PC-3 (cell line): Measurements from ENCODE around the gene CTRB1. TPM values are rescaled to one million over a fixed set of nuclear protein-coding genes. Genes with fewer than 3 reads are reported as not detected.
A peak's percentile ranks its signal among the peaks of the same experiment; 100 is the strongest.

Experiments used
- ATAC-seq: fragments of 200-7000 bp; cut with Tn5 transposase; 2 replicates; pipeline ENCODE4 v1.9.1; 2020; ENCODE audit warnings: mild to moderate bottlenecking, moderate library complexity
- BruUV-seq: library from RNA; stranded (reverse); fragments of 400-500 nt; replicated peaks from 2 replicates; lab custom pipeline; 2021; lab: Mats Ljungman, UMichigan
- CTCF ChIA-PET: fragments of 300-600 bp; sonication (Branson Sonifier 250); formaldehyde crosslinking; loops from one replicate; lab custom pipeline; 2022; ENCODE audit warnings: antibody characterized with exemption; lab: Charles Lee
- POLR2A ChIA-PET: fragments of 300-600 bp; sonication (Branson Sonifier 250); formaldehyde crosslinking; loops from one replicate; lab custom pipeline; 2022; ENCODE audit warnings: antibody characterized with exemption; ENCODE audit not compliant: unreplicated experiment; lab: Charles Lee
- DNase-seq: peaks from one replicate; pipeline ENCODE4 v3.0.0-alpha.2; 2015
- H2AFZ ChIP-seq: fragments of 300-600 bp; sonication (generic); 2 replicates; pipeline ENCODE4 v1.6.0; 2016; ENCODE audit warnings: antibody characterized with exemption, low read length
- H3F3A ChIP-seq: fragments of 300-600 bp; sonication (generic); one replicate; pipeline ENCODE4 v1.6.0; 2017; ENCODE audit warnings: antibody characterized with exemption, low read length, control low read depth, mild to moderate bottlenecking; ENCODE audit not compliant: unreplicated experiment
- H3K27ac ChIP-seq: fragments of 300-600 bp; sonication (generic); 2 replicates; pipeline ENCODE4 v1.5.1; 2016; ENCODE audit warnings: mild to moderate bottlenecking, low read length
- H3K27me3 ChIP-seq: fragments of 300-600 bp; sonication (generic); 2 replicates; pipeline ENCODE4 v1.6.1; 2016; ENCODE audit warnings: low read length, mixed read lengths
- H3K36me3 ChIP-seq: fragments of 300-600 bp; sonication (generic); 2 replicates; pipeline ENCODE4 v1.6.1; 2016; ENCODE audit warnings: low read depth, mixed run types, low read length, mixed read lengths
- H3K4me1 ChIP-seq: fragments of 300-600 bp; sonication (generic); 2 replicates; pipeline ENCODE4 v1.5.1; 2016; ENCODE audit warnings: low read length; ENCODE audit not compliant: insufficient read depth
- H3K4me2 ChIP-seq: fragments of 300-600 bp; sonication (generic); 2 replicates; pipeline ENCODE4 v1.6.0; 2016; ENCODE audit warnings: low read length
- H3K4me3 ChIP-seq: fragments of 300-600 bp; sonication (generic); 2 replicates; pipeline ENCODE4 v1.5.1; 2016; ENCODE audit warnings: mild to moderate bottlenecking, low read length, mixed read lengths
- H3K79me2 ChIP-seq: fragments of 300-600 bp; sonication (generic); 2 replicates; pipeline ENCODE4 v1.6.1; 2017; ENCODE audit warnings: low read length, mixed read lengths
- H3K9ac ChIP-seq: fragments of 300-600 bp; sonication (generic); 2 replicates; pipeline ENCODE4 v1.6.0; 2016; ENCODE audit warnings: mild to moderate bottlenecking, low read length
- H3K9me2 ChIP-seq: fragments of 300-600 bp; sonication (generic); replicated peaks from 2 replicates; pipeline ENCODE4 v1.6.1; 2016; ENCODE audit warnings: mixed run types, low read length, mixed read lengths
- H3K9me3 ChIP-seq: fragments of 300-600 bp; sonication (generic); 2 replicates; pipeline ENCODE4 v1.6.1; 2016; ENCODE audit warnings: low read length, mixed read lengths
- H4K20me1 ChIP-seq: fragments of 300-600 bp; sonication (generic); 2 replicates; pipeline ENCODE4 v1.6.1; 2016; ENCODE audit warnings: low read length, mixed read lengths
- CTCF ChIP-seq: fragments of 300-600 bp; sonication (generic); conservative IDR thresholded peaks from 2 replicates; pipeline ENCODE4 v1.5.1; 2017; ENCODE audit warnings: antibody characterized with exemption, low read depth, mild to moderate bottlenecking, low read length
- EZH2 ChIP-seq: fragments of 300-600 bp; sonication (generic); IDR thresholded peaks from one replicate; pipeline ENCODE4 v1.6.1; 2017; ENCODE audit warnings: antibody characterized with exemption, mild to moderate bottlenecking, low read length; ENCODE audit not compliant: unreplicated experiment
- EZH2phosphoT487 ChIP-seq: fragments of 300-600 bp; sonication (generic); IDR thresholded peaks from 2 replicates; pipeline ENCODE4 v1.6.1; 2018; ENCODE audit warnings: mild to moderate bottlenecking, antibody characterized with exemption, low read length, borderline replicate concordance
- intact Hi-C: fragments of 100-400 bp; cut with micrococcal nuclease; formaldehyde crosslinking; loops from 2 replicates; pipeline ENCODE4 v1.9.0; 2023
- total RNA-seq: library from RNA; depleted of rRNA; stranded (reverse); fragments of >200 nt; gene quantifications from 2 replicates; pipeline ENCODE4 v1.2.3, GENCODE V29; 2014

CTRB1 gene
- total RNA-seq, 1 experiment from 2014 or later, result not detected

- ChIA-PET CTCF (no interaction called here), POLR2A (no interaction called here)
- BruUV-seq, result no TSS peak
- Histone ChIP-seq H3K27me3 (no peaks in the 10 kb centered on the region), H3K9me2 (no peaks in the 10 kb centered on the region), H3K36me3 (peaks cover 12% of the 10 kb centered on the region; the same call in 1 of the 2 replicates), H3K4me1 (peaks cover 9% of the 10 kb centered on the region; the same call in 1 of the 2 replicates), H3K79me2 (peaks cover 59% of the 10 kb centered on the region), H3K4me3 (no peak overlapping the region), H3F3A (no peaks in the 10 kb centered on the region), H3K27ac (no peak overlapping the region), H2AFZ (no peak overlapping the region), H3K9ac (no peak overlapping the region), H3K4me2 (no peak overlapping the region), H4K20me1 (no peaks in the 10 kb centered on the region), H3K9me3 (no peaks in the 10 kb centered on the region)
- ATAC-seq (no peak), DNase-seq (no peak)
- no peak for TF ChIP-seq CTCF
- intact Hi-C loops, result no loop called here
These were observed 19.5 kb downstream of the CTRB1 start for GRCh38 chr16:75238132-75238852.

DNA sequence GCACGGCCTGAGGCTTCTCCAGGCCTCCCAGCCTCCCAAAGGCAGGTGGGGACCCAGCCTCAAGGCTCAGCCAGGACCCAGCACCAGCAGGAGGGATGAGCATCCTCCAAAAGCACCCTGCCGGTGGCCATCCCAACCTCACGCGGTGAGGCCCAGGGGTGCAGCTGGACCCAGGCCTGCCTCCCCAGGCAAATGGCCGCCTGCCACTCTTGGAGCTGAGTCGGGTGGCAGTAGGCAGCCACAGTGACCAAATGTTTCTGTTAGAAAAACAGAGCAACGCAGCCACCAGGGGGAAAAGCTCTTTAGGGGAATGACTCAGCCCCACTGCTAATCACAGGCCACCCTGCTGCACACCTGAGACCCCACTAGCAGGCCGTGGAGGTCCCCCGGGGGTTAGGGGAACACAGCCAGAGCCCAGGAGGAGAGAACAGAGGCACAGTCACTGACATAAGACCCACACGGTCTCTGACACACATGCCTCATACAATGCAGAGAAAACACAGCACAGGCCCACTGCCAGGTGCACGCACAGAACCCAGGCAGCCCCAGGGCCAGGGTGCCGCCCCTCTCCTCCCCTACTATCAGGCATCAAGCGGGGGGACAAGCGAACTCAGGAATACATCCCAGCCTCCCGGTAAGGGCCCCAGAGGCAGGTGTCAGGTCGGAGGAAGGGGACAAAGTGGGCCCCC, 20.2 kb downstream of the CTRB1 start:
- Histone ChIP-seq H3K36me3 (peaks cover 7% of the 10 kb centered on the region; the same call in 1 of the 2 replicates), H3K27me3 (no peaks in the 10 kb centered on the region), H3K9me3 (no peaks in the 10 kb centered on the region), H3K27ac (no peak overlapping the region), H3K9ac (no peak overlapping the region), H3K4me3 (no peak overlapping the region), H2AFZ (no peak overlapping the region), H3F3A (no peaks in the 10 kb centered on the region), H3K4me1 (peaks cover 14% of the 10 kb centered on the region), H3K79me2 (peaks cover 66% of the 10 kb centered on the region), H3K9me2 (no peaks in the 10 kb centered on the region), H3K4me2 (no peak overlapping the region), H4K20me1 (no peaks in the 10 kb centered on the region)
- intact Hi-C loops, result no loop called here
- POLR2A ChIA-PET, result no interaction called here
- TF ChIP-seq EZH2phosphoT487, result no peak
- TF ChIP-seq CTCF, result 0 out of 2 replicates have a peak, but pooled peaks have one; percentile 17
- CTCF ChIA-PET, result no interaction called here
- no TSS peak for BruUV-seq
- no peak for ATAC-seq
- DNase-seq, result no peak

GRCh38 chr16:75239542-75240122, 20.8 kb downstream of the CTRB1 start:
- peaks cover 7% of the 10 kb centered on the region; the same call in 1 of the 2 replicates for H3K36me3 ChIP-seq
- H3K27ac ChIP-seq, result no peak overlapping the region
- no peaks in the 10 kb centered on the region for H4K20me1 ChIP-seq

More at GRCh38 chr16:75239542-75240122, 20.8 kb downstream of the CTRB1 start:
- Histone ChIP-seq H3K4me1 (peaks cover 14% of the 10 kb centered on the region), H3K9ac (no peak overlapping the region), H3F3A (no peaks in the 10 kb centered on the region), H3K79me2 (peaks cover 72% of the 10 kb centered on the region), H3K4me2 (no peak overlapping the region), H3K9me3 (no peaks in the 10 kb centered on the region), H3K27me3 (no peaks in the 10 kb centered on the region), H2AFZ (no peak overlapping the region), H3K9me2 (no peaks in the 10 kb centered on the region), H3K4me3 (no peak overlapping the region)
- DNase-seq (no peak), ATAC-seq (no peak)
- CTCF ChIA-PET, result no interaction called here
- POLR2A ChIA-PET, result no interaction called here
- no peak for TF ChIP-seq CTCF
- TF ChIP-seq EZH2, result no peak
- intact Hi-C loops, result no loop called here
- BruUV-seq, result no TSS peak
